Activated T-helper 17 cell treated with anti-CD3 and anti-CD28 coated beads, Interleukin-2, amount 50 U/mL, for 72 hours (primary cell): Measurements from ENCODE around the gene PIEZO2. TPM values are rescaled to one million over a fixed set of nuclear protein-coding genes. Genes with fewer than 3 reads are reported as not detected.
"Not testable (repeated sequence)": the region's sequence is repeated elsewhere in the genome, so short reads cannot be mapped to it uniquely, and the experiment has no call there.

ENCODE experiments used
- ATAC-seq: fragments of 150-1000 bp; cut with Tn5 transposase; replicated peaks from 2 replicates; pipeline ENCODE4 v1.10.0; 2021; ENCODE audit warnings: mild to moderate bottlenecking, moderate library complexity
- H3K27ac Mint-ChIP-seq: one replicate; pipeline ENCODE4 v1.8.0; 2022; ENCODE audit warnings: mixed read lengths
- H3K27me3 Mint-ChIP-seq: one replicate; pipeline ENCODE4 v1.8.0; 2022; ENCODE audit warnings: mixed read lengths
- H3K36me3 Mint-ChIP-seq: one replicate; pipeline ENCODE4 v1.8.0; 2022; ENCODE audit warnings: low read depth, mild to moderate bottlenecking, mixed read lengths
- H3K4me1 Mint-ChIP-seq: one replicate; pipeline ENCODE4 v1.8.0; 2022; ENCODE audit warnings: mixed read lengths
- H3K4me3 Mint-ChIP-seq: one replicate; pipeline ENCODE4 v1.8.0; 2022; ENCODE audit warnings: mild to moderate bottlenecking, mixed read lengths
- H3K9me3 Mint-ChIP-seq: one replicate; pipeline ENCODE4 v1.8.0; 2022; ENCODE audit warnings: mixed read lengths
- total RNA-seq, 2 donors: library from RNA; stranded (reverse); gene quantifications; one replicate each; pipeline ENCODE4 v1.2.3, GENCODE V29; 2022

The PIEZO2 gene
- total RNA-seq, 2 donors from 2014 or later: not detected

- Mint-ChIP-seq H3K36me3 (no peaks in the 10 kb centered on the region), H3K27ac (no peak overlapping the region), H3K4me1 (no peaks in the 10 kb centered on the region), H3K4me3 (no peak overlapping the region), H3K27me3 (peaks cover 20% of the 10 kb centered on the region), H3K9me3 (no peaks in the 10 kb centered on the region)
- no peak for ATAC-seq
Measured at GRCh38 chr18:11145413-11146191, 3.8 kb downstream of the PIEZO2 start.

GRCh38 chr18:11137400-11137799, 12.0 kb downstream of the PIEZO2 start:
- Mint-ChIP-seq H3K27me3 (peaks cover 5% of the 10 kb centered on the region), H3K4me3 (no peak overlapping the region), H3K4me1 (no peaks in the 10 kb centered on the region), H3K27ac (no peak overlapping the region), H3K36me3 (no peaks in the 10 kb centered on the region), H3K9me3 (no peaks in the 10 kb centered on the region)
- no peak for ATAC-seq

GRCh38 chr18:11136241-11136640, 13.1 kb downstream of the PIEZO2 start:
- Mint-ChIP-seq H3K4me3 (no peak overlapping the region), H3K9me3 (no peaks in the 10 kb centered on the region), H3K27ac (no peak overlapping the region), H3K36me3 (no peaks in the 10 kb centered on the region), H3K27me3 (peaks cover 5% of the 10 kb centered on the region), H3K4me1 (no peaks in the 10 kb centered on the region)
- ATAC-seq: no peak

GRCh38 chr18:11134940-11135339, 14.4 kb downstream of the PIEZO2 start:
- no peaks in the 10 kb centered on the region for H3K36me3 Mint-ChIP-seq
- no peak for ATAC-seq
- H3K4me3 Mint-ChIP-seq: no peak overlapping the region
- H3K27me3 Mint-ChIP-seq: no peaks in the 10 kb centered on the region
- no peak overlapping the region for H3K27ac Mint-ChIP-seq
- no peaks in the 10 kb centered on the region for H3K4me1 Mint-ChIP-seq
- no peaks in the 10 kb centered on the region for H3K9me3 Mint-ChIP-seq

DNA sequence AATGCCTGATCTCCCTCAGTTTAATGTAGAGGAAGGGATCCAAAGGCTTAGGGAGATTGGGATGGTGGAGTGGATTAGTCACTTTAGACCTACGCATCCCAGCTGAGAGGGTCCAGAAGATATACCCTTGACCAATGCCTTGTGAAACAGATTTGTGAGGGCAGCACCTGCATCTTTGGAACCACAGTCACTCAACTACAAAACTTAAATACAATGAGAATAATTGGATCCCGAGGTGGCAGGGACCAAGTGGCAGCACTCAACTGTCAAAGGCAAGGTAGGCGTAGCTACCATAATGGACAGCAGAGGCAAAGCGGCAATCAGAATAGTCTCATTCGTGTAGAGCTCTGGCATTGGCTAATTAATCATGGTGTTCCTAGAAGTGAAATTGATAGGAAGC, 20.3 kb downstream of the PIEZO2 start:
- H3K27ac Mint-ChIP-seq, H3K4me3 Mint-ChIP-seq, H3K9me3 Mint-ChIP-seq, H3K27me3 Mint-ChIP-seq, H3K4me1 Mint-ChIP-seq, ATAC-seq, H3K36me3 Mint-ChIP-seq: not testable (repeated sequence)

- H3K4me3 Mint-ChIP-seq: no peak overlapping the region
- ATAC-seq: no peak
- H3K9me3 Mint-ChIP-seq: peaks cover 6% of the 10 kb centered on the region
- no peak overlapping the region for H3K27ac Mint-ChIP-seq
- no peaks in the 10 kb centered on the region for H3K4me1 Mint-ChIP-seq
- no peaks in the 10 kb centered on the region for H3K36me3 Mint-ChIP-seq
- no peaks in the 10 kb centered on the region for H3K27me3 Mint-ChIP-seq
Measured at GRCh38 chr18:11125492-11126315, 23.7 kb downstream of the PIEZO2 start.

DNA sequence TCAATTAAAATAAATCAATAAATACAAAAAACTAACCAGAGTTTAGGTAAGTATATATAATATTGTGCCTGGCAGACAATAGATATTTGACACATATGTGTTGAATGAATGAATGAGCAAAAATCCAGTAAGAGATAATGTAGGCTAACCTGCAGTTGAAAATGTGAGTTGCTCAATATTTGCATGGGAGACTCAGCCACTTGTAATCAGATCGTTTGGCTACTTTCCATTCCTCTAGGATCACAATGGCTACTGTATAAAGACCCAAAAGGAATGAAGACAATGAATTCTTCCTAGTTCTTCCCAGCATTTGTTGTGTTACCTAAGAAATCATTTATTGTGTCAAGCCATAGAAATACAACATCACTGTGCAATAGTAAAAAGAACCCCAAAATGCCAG, 25.3 kb downstream of the PIEZO2 start:
- Mint-ChIP-seq H3K4me1 (no peaks in the 10 kb centered on the region), H3K9me3 (peaks cover 6% of the 10 kb centered on the region), H3K27me3 (no peaks in the 10 kb centered on the region), H3K4me3 (no peak overlapping the region), H3K36me3 (no peaks in the 10 kb centered on the region), H3K27ac (no peak overlapping the region)
- no peak for ATAC-seq

DNA sequence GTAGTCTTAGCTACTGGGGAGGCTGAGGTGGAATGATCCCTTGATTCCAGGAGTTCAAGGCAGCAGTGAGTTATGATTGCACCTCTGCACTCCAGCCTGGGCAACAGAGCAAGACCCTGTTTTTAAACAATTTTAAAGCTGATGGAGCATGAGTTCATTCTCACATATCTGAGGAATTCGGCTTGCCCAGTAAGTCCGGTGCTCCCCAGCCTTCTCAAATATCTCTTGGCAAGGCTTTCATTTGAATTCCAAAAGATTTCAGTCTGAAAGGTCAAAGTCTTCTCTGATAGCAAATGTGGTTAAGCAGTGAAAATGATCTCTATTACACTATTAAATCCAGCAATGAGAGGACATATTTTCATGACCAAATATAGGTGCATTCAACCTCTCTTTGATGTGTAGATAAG, 27.9 kb downstream of the PIEZO2 start:
- no peak overlapping the region for H3K27ac Mint-ChIP-seq
- no peaks in the 10 kb centered on the region for H3K27me3 Mint-ChIP-seq
- ATAC-seq: no peak
- H3K9me3 Mint-ChIP-seq: no peaks in the 10 kb centered on the region
- no peaks in the 10 kb centered on the region for H3K4me1 Mint-ChIP-seq
- no peaks in the 10 kb centered on the region for H3K36me3 Mint-ChIP-seq
- H3K4me3 Mint-ChIP-seq: no peak overlapping the region

- no peak for ATAC-seq
- Mint-ChIP-seq H3K36me3 (no peaks in the 10 kb centered on the region), H3K27ac (no peak overlapping the region), H3K9me3 (no peaks in the 10 kb centered on the region), H3K4me3 (no peak overlapping the region), H3K27me3 (no peaks in the 10 kb centered on the region), H3K4me1 (no peaks in the 10 kb centered on the region)
Measured at GRCh38 chr18:11119959-11120587, 29.3 kb downstream of the PIEZO2 start.

GRCh38 chr18:11119550-11119949, 29.8 kb downstream of the PIEZO2 start:
- Mint-ChIP-seq H3K27ac (no peak overlapping the region), H3K4me3 (no peak overlapping the region), H3K4me1 (no peaks in the 10 kb centered on the region), H3K27me3 (no peaks in the 10 kb centered on the region), H3K36me3 (no peaks in the 10 kb centered on the region), H3K9me3 (no peaks in the 10 kb centered on the region)
- no peak for ATAC-seq

DNA sequence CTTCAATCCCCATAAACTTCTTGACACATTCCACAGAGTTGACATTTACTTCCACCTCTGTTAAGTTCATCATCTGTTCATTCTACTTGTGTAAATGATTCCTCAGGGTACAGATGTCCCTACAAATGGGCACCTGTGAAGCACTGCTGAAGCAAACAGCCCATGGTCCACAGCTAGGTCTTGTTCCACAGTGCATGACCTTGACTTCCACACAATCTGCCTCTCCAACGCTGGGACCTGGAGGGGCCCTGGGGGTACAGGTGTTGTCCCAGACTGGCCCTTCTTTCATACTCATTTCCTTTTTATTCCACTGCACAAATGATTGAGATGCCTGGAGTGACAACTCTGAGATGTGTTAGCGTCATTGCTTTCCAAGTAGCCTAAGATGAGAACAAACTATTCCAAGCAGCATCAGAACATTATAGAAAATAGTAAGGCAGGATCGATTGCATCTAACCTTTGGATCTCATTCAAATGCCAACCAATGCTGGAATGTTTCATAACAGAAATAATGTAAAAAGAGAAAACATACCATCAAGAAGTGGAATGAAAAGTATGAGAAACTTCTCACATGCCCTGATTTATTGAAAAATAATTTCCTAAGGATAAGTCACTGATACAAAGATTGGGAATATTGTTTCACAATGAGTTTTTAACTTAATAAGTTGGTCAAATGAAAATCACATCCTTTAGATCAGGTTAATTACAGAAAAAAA, 31.2 kb downstream of the PIEZO2 start:
- no peaks in the 10 kb centered on the region for H3K4me1 Mint-ChIP-seq
- no peaks in the 10 kb centered on the region for H3K9me3 Mint-ChIP-seq
- H3K4me3 Mint-ChIP-seq: no peak overlapping the region
- no peak for ATAC-seq
- no peaks in the 10 kb centered on the region for H3K36me3 Mint-ChIP-seq
- H3K27ac Mint-ChIP-seq: no peak overlapping the region
- peaks cover 4% of the 10 kb centered on the region for H3K27me3 Mint-ChIP-seq

GRCh38 chr18:11115276-11115675, 34.1 kb downstream of the PIEZO2 start:
- Mint-ChIP-seq H3K27ac (no peak overlapping the region), H3K4me3 (no peak overlapping the region), H3K36me3 (no peaks in the 10 kb centered on the region), H3K9me3 (no peaks in the 10 kb centered on the region), H3K27me3 (peaks cover 4% of the 10 kb centered on the region), H3K4me1 (no peaks in the 10 kb centered on the region)
- ATAC-seq: no peak

GRCh38 chr18:11114653-11115052, 34.7 kb downstream of the PIEZO2 start:
- no peaks in the 10 kb centered on the region for H3K36me3 Mint-ChIP-seq
- H3K27ac Mint-ChIP-seq: no peak overlapping the region
- H3K4me1 Mint-ChIP-seq: no peaks in the 10 kb centered on the region
- no peaks in the 10 kb centered on the region for H3K9me3 Mint-ChIP-seq
- no peak for ATAC-seq
- H3K27me3 Mint-ChIP-seq: peaks cover 4% of the 10 kb centered on the region
- H3K4me3 Mint-ChIP-seq: no peak overlapping the region

DNA sequence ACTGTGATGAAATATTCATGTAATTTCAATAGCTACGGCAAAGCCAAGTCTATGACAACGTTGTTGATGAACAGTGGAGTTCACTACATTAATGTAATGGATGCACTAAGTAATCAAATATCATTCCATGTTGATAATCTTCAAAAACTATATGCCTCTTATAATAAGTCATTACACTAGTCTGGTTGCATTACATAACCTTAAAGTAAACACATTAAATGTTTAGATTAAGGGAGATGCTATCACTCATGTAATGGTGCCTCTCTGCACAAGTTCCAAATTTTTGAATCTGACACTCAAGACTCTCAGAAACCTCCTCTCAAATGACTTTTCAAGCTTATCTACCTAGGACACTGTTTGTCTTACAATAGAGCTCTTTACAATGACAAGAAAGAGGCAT, 35.4 kb downstream of the PIEZO2 start:
- peaks cover 4% of the 10 kb centered on the region for H3K27me3 Mint-ChIP-seq
- no peak overlapping the region for H3K27ac Mint-ChIP-seq
- H3K4me1 Mint-ChIP-seq: no peaks in the 10 kb centered on the region
- no peak overlapping the region for H3K4me3 Mint-ChIP-seq
- no peaks in the 10 kb centered on the region for H3K36me3 Mint-ChIP-seq
- no peaks in the 10 kb centered on the region for H3K9me3 Mint-ChIP-seq
- ATAC-seq: no peak
